Smooth muscle cell (in vitro differentiated cells): ENCODE results near the gene MMP2. TPM values are rescaled to one million over a fixed set of nuclear protein-coding genes. Genes with fewer than 3 reads are reported as not detected.

ENCODE experiments used
- DNase-seq: peaks from one replicate; lab custom pipeline; 2025; ENCODE audit not compliant: unreplicated experiment; lab: John Stamatoyannopoulos, UW
- H2AFZ ChIP-seq: fragments of 200-600 bp; sonication (generic); 2 replicates; pipeline ENCODE4 v1.6.0; 2016; ENCODE audit warnings: antibody characterized with exemption, low read depth, mild to moderate bottlenecking
- H3F3A ChIP-seq: fragments of 200-600 bp; sonication (generic); 2 replicates; pipeline ENCODE4 v1.6.0; 2017; ENCODE audit warnings: antibody characterized with exemption, low read depth
- H3K27ac ChIP-seq: fragments of 200-600 bp; sonication (generic); 2 replicates; pipeline ENCODE4 v1.5.1; 2016; ENCODE audit warnings: low read depth, mild to moderate bottlenecking
- H3K27me3 ChIP-seq: fragments of 200-600 bp; sonication (generic); 2 replicates; pipeline ENCODE4 v1.6.1; 2016; ENCODE audit warnings: low read depth, mild to moderate bottlenecking
- H3K36me3 ChIP-seq: fragments of 200-600 bp; sonication (generic); 2 replicates; pipeline ENCODE4 v1.5.1; 2016; ENCODE audit warnings: low read depth
- H3K4me1 ChIP-seq: fragments of 200-600 bp; sonication (generic); 2 replicates; pipeline ENCODE4 v1.5.1; 2016; ENCODE audit warnings: low read depth
- H3K4me2 ChIP-seq: fragments of 200-600 bp; sonication (generic); 2 replicates; pipeline ENCODE4 v1.6.0; 2016; ENCODE audit warnings: mild to moderate bottlenecking
- H3K4me3 ChIP-seq: fragments of 200-600 bp; sonication (generic); 2 replicates; pipeline ENCODE4 v1.5.1; 2016; ENCODE audit warnings: mild to moderate bottlenecking
- H3K79me2 ChIP-seq: fragments of 200-600 bp; sonication (generic); 2 replicates; pipeline ENCODE4 v1.6.0; 2016; ENCODE audit warnings: low read depth, mild to moderate bottlenecking
- H3K9ac ChIP-seq: fragments of 200-600 bp; sonication (generic); 2 replicates; pipeline ENCODE4 v1.6.0; 2016; ENCODE audit warnings: low read depth
- H3K9me3 ChIP-seq: fragments of 200-600 bp; sonication (generic); replicated peaks from 2 replicates; pipeline ENCODE4 v1.5.1; 2016; ENCODE audit warnings: low read depth
- H4K20me1 ChIP-seq: fragments of 200-600 bp; sonication (generic); 2 replicates; pipeline ENCODE4 v1.6.0; 2016; ENCODE audit warnings: low read depth
- WGBS: methylation state at CpG from one replicate; pipeline ENCODE4 v1.1.7; 2016; ENCODE audit warnings: low lambda C conversion rate; 5-methylcytosine and 5-hydroxymethylcytosine counted together
- polyA plus RNA-seq: library from polyadenylated mRNA; unstranded; fragments of >200 nt; fragmentation: Nextera tagmentation; extraction: Ambion mirVana; gene quantifications from 2 replicates; pipeline ENCODE4 v1.2.1, GENCODE V29; 2016
- total RNA-seq: library from RNA; depleted of rRNA; stranded (reverse); fragments of >200 nt; gene quantifications from 2 replicates; pipeline ENCODE4 v1.2.3, GENCODE V29; 2014
- TF ChIP-seq, protein P1 (sequence below): fragments of 200-600 bp; sonication (generic); IDR thresholded peaks from 2 replicates; pipeline ENCODE4 v1.5.1; 2017; ENCODE audit warnings: borderline replicate concordance, mild to moderate bottlenecking, antibody characterized with exemption; ENCODE audit not compliant: insufficient read depth, poor library complexity, severe bottlenecking

The MMP2 gene
- total and polyA plus RNA-seq, 2 experiments from 2014 or later, result 431 to 746 TPM

DNA sequence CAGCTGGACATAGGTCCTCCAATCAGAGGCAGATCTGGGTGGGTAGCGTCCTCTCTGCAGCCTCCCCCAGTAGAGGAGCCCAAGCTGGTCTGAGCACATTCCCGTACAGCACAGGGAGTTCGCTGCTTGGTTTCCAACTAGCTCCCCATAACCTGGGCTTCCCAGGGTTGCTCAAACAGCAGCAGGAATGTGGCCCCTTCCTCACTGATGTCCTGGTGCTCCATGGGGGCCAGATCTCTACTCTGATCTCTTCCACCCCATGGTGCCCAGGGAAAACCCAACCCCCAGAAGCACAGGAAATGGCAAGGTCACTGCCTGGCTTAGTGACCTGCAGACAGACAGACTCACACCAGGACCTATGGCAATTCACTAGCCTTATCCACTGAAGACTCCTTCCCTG is 11.1 kb upstream of the MMP2 start:
- Histone ChIP-seq H3K4me2 (no peak overlapping the region), H3K27ac (no peak overlapping the region), H3K9me3 (no peaks in the 10 kb centered on the region), H3F3A (peaks cover 12% of the 10 kb centered on the region), H3K36me3 (no peaks in the 10 kb centered on the region), H3K9ac (no peak overlapping the region), H3K4me1 (peaks cover 7% of the 10 kb centered on the region), H3K79me2 (no peaks in the 10 kb centered on the region), H4K20me1 (no peaks in the 10 kb centered on the region), H2AFZ (no peak overlapping the region), H3K27me3 (no peaks in the 10 kb centered on the region), H3K4me3 (no peak overlapping the region)
- DNase-seq, result no peak
- WGBS, result 78% methylated on average over 3 of the region's 3 CpGs
- TF ChIP-seq, protein P1, sequence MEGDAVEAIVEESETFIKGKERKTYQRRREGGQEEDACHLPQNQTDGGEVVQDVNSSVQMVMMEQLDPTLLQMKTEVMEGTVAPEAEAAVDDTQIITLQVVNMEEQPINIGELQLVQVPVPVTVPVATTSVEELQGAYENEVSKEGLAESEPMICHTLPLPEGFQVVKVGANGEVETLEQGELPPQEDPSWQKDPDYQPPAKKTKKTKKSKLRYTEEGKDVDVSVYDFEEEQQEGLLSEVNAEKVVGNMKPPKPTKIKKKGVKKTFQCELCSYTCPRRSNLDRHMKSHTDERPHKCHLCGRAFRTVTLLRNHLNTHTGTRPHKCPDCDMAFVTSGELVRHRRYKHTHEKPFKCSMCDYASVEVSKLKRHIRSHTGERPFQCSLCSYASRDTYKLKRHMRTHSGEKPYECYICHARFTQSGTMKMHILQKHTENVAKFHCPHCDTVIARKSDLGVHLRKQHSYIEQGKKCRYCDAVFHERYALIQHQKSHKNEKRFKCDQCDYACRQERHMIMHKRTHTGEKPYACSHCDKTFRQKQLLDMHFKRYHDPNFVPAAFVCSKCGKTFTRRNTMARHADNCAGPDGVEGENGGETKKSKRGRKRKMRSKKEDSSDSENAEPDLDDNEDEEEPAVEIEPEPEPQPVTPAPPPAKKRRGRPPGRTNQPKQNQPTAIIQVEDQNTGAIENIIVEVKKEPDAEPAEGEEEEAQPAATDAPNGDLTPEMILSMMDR, result no peak

DNA sequence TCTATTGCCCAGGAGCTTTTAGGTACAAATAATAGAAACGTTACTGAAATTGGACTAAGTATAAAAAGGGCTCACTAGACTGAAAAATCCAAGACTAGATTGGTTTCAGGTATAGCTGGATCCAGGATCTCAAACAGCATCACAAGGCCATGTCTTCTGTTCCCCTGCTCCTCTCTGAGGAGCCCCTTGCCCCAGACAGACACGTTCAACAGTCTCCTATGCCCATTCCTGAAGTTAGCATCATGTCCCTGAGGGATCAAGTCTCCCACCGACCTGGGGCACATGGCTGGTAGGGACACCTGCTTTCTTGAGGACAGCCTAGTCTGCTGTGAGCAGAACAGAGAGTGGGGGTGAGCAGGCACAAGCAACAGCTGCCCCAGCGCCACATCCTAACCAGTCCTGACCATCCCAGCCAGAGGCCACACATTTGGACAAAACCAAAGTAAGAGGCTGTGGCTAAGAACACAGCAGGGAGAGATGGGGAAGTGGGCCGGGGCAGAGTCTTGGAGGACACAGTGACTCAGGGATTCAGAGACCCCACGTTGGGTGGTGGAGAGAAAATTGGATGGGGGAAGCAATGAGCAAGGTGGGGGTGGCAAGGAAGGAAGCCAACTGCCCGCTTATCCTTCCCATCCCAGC is 10.5 kb upstream of the MMP2 start:
- peaks cover 12% of the 10 kb centered on the region for H3F3A ChIP-seq
- no peak overlapping the region for H3K4me2 ChIP-seq
- no peaks in the 10 kb centered on the region for H3K36me3 ChIP-seq
- H3K4me3 ChIP-seq, result no peak overlapping the region
- no peak overlapping the region for H3K9ac ChIP-seq
- TF ChIP-seq, protein P1, result no peak
- H3K4me1 ChIP-seq, result peaks cover 7% of the 10 kb centered on the region
- H3K79me2 ChIP-seq, result no peaks in the 10 kb centered on the region
- no peaks in the 10 kb centered on the region for H3K9me3 ChIP-seq
- DNase-seq, result no peak
- H3K27me3 ChIP-seq, result no peaks in the 10 kb centered on the region
- no peaks in the 10 kb centered on the region for H4K20me1 ChIP-seq
- no peak overlapping the region for H3K27ac ChIP-seq
- no peak overlapping the region for H2AFZ ChIP-seq
- 92% methylated on average over 7 of the region's 7 CpGs for WGBS

DNA sequence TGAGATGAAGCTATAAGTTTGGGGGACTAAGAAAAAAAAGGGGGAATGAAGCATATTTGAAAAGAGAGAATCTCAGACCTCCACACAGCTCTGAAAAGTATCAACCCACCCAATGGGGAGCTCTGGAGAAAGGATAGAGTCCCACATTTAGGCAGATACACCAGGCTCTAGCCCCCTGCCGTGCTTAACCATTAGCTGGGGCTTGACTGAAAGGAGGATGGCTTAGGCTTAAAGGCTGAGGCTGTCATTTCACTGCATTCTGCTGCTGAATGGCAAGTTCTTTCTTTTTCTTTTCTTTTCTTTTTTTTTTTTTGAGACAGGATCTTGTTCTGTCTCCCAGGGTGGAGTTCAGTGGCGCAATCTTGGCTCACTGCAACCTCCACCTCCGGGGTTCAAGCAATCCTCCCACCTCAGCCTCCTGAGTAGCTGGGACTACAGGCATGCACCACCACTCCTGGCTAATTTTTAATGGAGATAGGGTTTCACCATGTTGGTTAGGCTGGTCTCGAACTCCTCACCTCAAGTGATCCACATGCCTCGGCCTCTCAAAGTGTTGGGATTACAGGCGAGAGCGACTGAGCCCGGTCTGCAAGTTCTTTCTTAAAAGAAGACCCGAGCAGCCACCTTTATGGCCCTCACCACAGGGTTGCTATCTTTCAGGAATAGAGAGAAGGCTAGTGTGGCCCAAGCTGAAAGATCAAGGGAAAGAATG is 9.0 kb upstream of the MMP2 start:
- Histone ChIP-seq H2AFZ (no peak overlapping the region), H3K36me3 (no peaks in the 10 kb centered on the region), H3K4me3 (no peak overlapping the region), H3F3A (peaks cover 12% of the 10 kb centered on the region), H3K4me2 (no peak overlapping the region), H3K4me1 (peaks cover 7% of the 10 kb centered on the region), H3K27me3 (no peaks in the 10 kb centered on the region), H3K9me3 (no peaks in the 10 kb centered on the region), H3K27ac (no peak overlapping the region), H3K79me2 (no peaks in the 10 kb centered on the region), H4K20me1 (no peaks in the 10 kb centered on the region), H3K9ac (no peak overlapping the region)
- TF ChIP-seq, protein P1, result no peak
- WGBS, result 85% methylated on average over 9 of the region's 9 CpGs
- no peak for DNase-seq
